SJSA1 (cell line): ENCODE measurements around the gene CLEC4A. TPM values are rescaled to one million over a fixed set of nuclear protein-coding genes. Genes with fewer than 3 reads are reported as not detected.
"Not testable (repeated sequence)": the region's sequence is repeated elsewhere in the genome, so short reads cannot be mapped to it uniquely, and the experiment has no call there.

Experiments
- DNase-seq, 2 experiments: peaks; one replicate each; pipeline ENCODE4 v3.0.0-alpha.2; 2015 to 2020; ENCODE audit warnings: low spot score in 2 of 2, low read depth in 1 of 2
- H3K27ac ChIP-seq: fragments of 250-450 bp; sonication (Bioruptor Pico); 2 replicates; pipeline ENCODE4 v1.5.1; 2020; ENCODE audit warnings: mild to moderate bottlenecking, moderate library complexity
- H3K27me3 ChIP-seq: fragments of 250-450 bp; sonication (Bioruptor Pico); replicated peaks from 2 replicates; pipeline ENCODE4 v1.5.1; 2020; ENCODE audit warnings: mild to moderate bottlenecking, moderate library complexity
- H3K36me3 ChIP-seq: fragments of 250-450 bp; sonication (Bioruptor Pico); 2 replicates; pipeline ENCODE4 v1.5.1; 2020; ENCODE audit warnings: mild to moderate bottlenecking
- H3K4me1 ChIP-seq: fragments of 250-450 bp; sonication (Bioruptor Pico); replicated peaks from 2 replicates; pipeline ENCODE4 v1.6.1; 2021; ENCODE audit warnings: mild to moderate bottlenecking
- H3K4me3 ChIP-seq: fragments of 250-450 bp; sonication (Bioruptor Pico); 2 replicates; pipeline ENCODE4 v1.5.1; 2020; ENCODE audit warnings: mild to moderate bottlenecking
- H3K9me3 ChIP-seq: fragments of 250-450 bp; sonication (Bioruptor Pico); replicated peaks from 2 replicates; pipeline ENCODE4 v1.5.1; 2020; ENCODE audit warnings: mild to moderate bottlenecking
- total RNA-seq: library from RNA; depleted of rRNA; stranded (reverse); fragments of >200 nt; shearing (Covaris generic); gene quantifications from 2 replicates; pipeline ENCODE4 v1.2.3, GENCODE V29; 2014

CLEC4A gene
- total RNA-seq, 1 experiment from 2014 or later: not detected

DNA sequence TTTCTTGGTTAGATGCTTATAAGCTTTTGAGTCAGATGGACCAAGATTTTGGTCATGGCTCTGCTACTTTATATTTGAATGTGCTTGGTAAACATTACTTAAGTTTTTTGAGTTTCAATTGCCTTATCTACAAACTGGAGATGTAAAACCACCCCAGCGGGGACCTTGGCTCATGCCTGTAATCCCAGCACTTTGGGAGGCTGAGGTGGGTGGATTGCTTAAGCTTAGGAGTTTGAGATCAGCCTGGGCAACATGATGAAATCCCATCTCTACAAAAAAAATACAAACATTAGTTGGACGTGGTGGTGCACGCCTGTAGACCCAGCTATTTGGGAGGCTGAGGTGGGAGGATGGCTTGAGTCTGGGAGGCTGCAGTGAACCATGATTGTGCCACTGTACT lies 30.1 kb upstream of the CLEC4A start:
- no peaks in the 10 kb centered on the region for H3K9me3 ChIP-seq
- H3K27me3 ChIP-seq: no peaks in the 10 kb centered on the region
- no peaks in the 10 kb centered on the region for H3K4me1 ChIP-seq
- H3K4me3 ChIP-seq: no peak overlapping the region
- no peak overlapping the region for H3K27ac ChIP-seq
- peaks cover 90% of the 10 kb centered on the region for H3K36me3 ChIP-seq
- no peak for DNase-seq

GRCh38 chr12:8096281-8096915 lies 27.0 kb upstream of the CLEC4A start:
- H3K27ac ChIP-seq: no peak overlapping the region
- no peak for DNase-seq
- H3K36me3 ChIP-seq: peaks cover 60% of the 10 kb centered on the region
- no peaks in the 10 kb centered on the region for H3K27me3 ChIP-seq
- no peak overlapping the region for H3K4me3 ChIP-seq
- H3K4me1 ChIP-seq: no peaks in the 10 kb centered on the region
- no peaks in the 10 kb centered on the region for H3K9me3 ChIP-seq

DNA sequence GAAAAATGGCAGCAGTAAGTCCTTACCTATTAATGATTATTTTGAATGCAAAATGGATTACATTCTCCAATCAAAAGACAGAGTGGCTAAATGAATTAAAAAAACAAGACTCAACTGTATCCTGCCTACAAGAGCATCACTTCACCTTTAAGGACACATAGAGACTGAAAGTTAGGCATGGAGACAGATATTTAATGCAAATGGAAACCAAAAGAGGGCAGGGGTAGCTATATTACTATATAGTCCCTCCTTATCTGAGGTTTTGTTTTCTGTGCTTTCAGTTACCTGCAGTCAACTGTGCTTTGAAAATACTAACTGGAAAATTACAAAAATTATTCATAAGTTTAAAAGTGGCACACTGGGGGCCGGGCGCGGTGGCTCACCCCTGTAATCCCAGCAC lies 24.2 kb upstream of the CLEC4A start:
- Histone ChIP-seq H3K36me3 (peaks cover 33% of the 10 kb centered on the region), H3K27me3 (no peaks in the 10 kb centered on the region), H3K4me3 (no peak overlapping the region), H3K4me1 (no peaks in the 10 kb centered on the region), H3K9me3 (no peaks in the 10 kb centered on the region), H3K27ac (no peak overlapping the region)
- DNase-seq: no peak

- DNase-seq: peak; percentile 65 to 75
- no peaks in the 10 kb centered on the region for H3K9me3 ChIP-seq
- no peak overlapping the region for H3K4me3 ChIP-seq
- no peaks in the 10 kb centered on the region for H3K27me3 ChIP-seq
- H3K36me3 ChIP-seq: peaks cover 3% of the 10 kb centered on the region
- no peaks in the 10 kb centered on the region for H3K4me1 ChIP-seq
- H3K27ac ChIP-seq: no peak overlapping the region
Observed at GRCh38 chr12:8108808-8109398, 14.5 kb upstream of the CLEC4A start.

DNA sequence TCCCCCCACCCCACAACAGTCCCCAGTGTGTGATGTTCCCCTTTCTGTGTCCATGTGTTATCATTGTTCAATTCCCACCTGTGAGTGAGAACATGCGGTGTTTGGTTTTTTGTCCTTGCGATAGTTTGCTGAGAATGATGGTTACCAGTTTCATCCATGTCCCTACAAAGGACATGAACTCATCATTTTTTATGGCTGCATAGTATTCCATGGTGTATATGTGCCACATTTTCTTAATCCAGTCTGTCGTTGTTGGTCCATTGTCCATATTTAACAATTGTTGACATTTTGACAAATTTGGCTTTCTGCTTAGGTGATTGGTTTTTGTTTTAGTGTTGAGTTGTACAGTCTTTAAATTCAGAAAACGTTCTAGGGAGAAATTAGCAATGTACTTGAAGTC lies 10.3 kb upstream of the CLEC4A start:
- not testable (repeated sequence) for H3K4me1 ChIP-seq, H3K27me3 ChIP-seq, H3K27ac ChIP-seq, H3K36me3 ChIP-seq, H3K9me3 ChIP-seq, H3K4me3 ChIP-seq, DNase-seq

- Histone ChIP-seq H3K27ac (no peak overlapping the region), H3K9me3 (no peaks in the 10 kb centered on the region), H3K36me3 (no peaks in the 10 kb centered on the region), H3K4me3 (no peak overlapping the region), H3K4me1 (no peaks in the 10 kb centered on the region), H3K27me3 (no peaks in the 10 kb centered on the region)
- DNase-seq: no peak
Observed at GRCh38 chr12:8120072-8120713, 3.2 kb upstream of the CLEC4A start.

- Histone ChIP-seq H3K9me3 (no peaks in the 10 kb centered on the region), H3K4me3 (no peak overlapping the region), H3K27ac (no peak overlapping the region), H3K27me3 (no peaks in the 10 kb centered on the region), H3K4me1 (no peaks in the 10 kb centered on the region), H3K36me3 (no peaks in the 10 kb centered on the region)
- no peak for DNase-seq
Observed at GRCh38 chr12:8127138-8127537, 3.7 kb downstream of the CLEC4A start.

DNA sequence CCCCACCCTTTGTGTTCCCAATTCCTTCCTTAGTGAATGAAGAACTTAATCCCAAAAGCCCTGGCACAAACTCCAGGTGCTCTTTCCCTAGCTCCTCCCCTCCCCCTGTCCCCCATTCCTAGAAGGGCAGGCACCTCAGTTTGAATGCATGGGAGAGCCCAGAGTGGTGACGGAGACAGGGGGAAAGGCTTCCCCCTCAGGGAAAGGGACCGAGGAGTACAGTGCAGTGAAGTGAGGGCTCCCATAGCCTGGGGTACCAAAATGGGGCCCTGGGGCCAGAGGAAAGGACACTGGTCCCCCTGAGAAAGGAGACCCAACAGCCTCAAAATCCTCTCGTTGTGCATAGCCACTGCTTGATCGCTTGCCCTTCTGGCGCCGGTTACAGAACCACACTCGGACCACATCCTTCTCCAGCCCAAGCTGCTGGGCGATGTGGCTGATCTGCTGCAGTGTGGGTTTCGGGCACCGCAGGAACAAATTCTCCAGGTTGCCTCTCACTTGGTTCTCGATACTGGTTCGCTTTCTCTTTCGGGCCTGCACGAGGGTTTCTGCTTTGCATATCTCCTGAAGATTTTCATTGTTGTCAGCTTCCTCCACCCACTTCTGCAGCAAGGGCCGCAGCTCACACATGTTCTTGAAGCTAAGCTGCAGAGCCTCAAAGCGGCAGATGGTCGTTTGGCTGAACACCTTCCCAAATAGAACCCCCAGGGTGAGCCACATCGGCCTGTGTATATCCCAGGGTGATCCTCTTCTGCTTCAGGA lies 10.4 kb downstream of the CLEC4A start:
- not testable (repeated sequence) for H3K4me1 ChIP-seq, H3K36me3 ChIP-seq, DNase-seq, H3K27ac ChIP-seq, H3K4me3 ChIP-seq, H3K27me3 ChIP-seq, H3K9me3 ChIP-seq

DNA sequence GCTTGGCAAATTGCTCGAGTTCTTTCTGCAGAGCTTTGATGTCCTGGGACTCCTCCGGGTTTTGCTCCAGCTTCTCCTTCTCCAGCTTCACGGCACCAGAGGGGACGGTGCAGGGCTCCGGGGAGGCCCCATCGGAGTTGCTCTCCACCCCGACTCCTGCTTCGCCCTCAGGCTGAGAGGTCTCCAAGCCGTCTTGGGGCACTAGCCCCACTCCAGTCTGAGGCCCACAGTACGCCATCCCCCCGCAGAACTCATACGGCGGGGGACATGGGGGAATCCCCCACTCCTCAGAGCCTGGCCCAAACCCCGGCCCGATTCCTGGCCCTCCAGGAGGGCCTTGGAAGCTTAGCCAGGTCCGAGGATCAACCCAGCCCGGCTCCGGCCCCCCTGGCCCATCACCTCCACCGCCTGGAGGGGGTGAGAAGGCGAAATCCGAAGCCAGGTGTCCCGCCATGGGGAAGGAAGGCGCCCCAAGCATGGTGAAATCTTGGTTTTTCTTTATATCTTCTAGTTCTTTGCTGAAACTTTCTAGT lies 11.0 kb downstream of the CLEC4A start:
- not testable (repeated sequence) for H3K4me1 ChIP-seq

DNA sequence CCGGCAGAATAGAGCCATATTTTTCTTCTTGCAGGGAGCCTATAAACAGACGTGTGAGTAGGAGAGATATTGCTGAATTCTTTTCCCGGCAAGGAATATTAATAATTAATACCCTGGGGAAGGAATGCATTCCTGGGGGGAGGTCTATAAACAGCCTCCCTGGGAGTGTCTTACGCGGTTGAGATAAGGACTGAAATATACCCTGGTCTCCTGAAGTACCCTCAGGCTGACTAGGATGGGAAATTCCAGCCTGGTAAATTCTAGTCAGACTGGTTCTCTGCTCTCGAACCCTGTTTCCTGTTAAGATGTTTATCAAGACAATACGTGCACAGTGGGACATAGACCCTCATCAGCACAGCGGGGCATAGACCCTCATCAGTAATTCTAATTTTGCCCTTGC lies 18.2 kb downstream of the CLEC4A start:
- not testable (repeated sequence) for H3K27ac ChIP-seq, DNase-seq, H3K4me1 ChIP-seq, H3K9me3 ChIP-seq, H3K4me3 ChIP-seq, H3K27me3 ChIP-seq, H3K36me3 ChIP-seq

More for the DNA sequence above, 11.0 kb downstream of the CLEC4A start:
- not testable (repeated sequence) for H3K27me3 ChIP-seq, H3K36me3 ChIP-seq, H3K27ac ChIP-seq, H3K4me3 ChIP-seq, H3K9me3 ChIP-seq, DNase-seq

DNA sequence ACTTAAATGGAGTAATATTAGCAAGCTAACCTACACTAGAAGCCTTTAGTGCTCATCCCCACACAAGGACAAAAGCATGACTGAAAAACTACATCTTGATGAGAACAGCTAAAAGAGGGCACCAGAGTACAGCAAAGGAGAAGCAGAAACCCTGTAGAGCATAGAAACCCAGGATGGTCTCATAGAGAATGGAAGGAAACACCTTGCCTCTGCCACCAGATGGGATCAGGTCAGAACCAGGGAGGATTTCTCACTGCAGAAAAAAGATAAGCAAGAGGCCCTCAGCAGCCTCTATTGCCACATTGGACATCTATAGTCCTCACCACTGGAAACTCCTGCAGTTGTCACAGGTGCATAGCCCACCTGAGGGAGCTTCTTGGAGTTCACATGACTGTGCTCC lies 19.8 kb downstream of the CLEC4A start:
- Histone ChIP-seq H3K27ac (no peak overlapping the region), H3K4me3 (no peak overlapping the region), H3K4me1 (peaks cover 11% of the 10 kb centered on the region), H3K9me3 (no peaks in the 10 kb centered on the region; the same call in 1 of the 2 replicates), H3K36me3 (no peaks in the 10 kb centered on the region), H3K27me3 (no peaks in the 10 kb centered on the region)
- DNase-seq: no peak

GRCh38 chr12:8145754-8146441 lies 22.5 kb downstream of the CLEC4A start:
- Histone ChIP-seq H3K4me3 (no peak overlapping the region), H3K27ac (no peak overlapping the region), H3K27me3 (no peaks in the 10 kb centered on the region), H3K9me3 (no peaks in the 10 kb centered on the region; the same call in 1 of the 2 replicates), H3K36me3 (no peaks in the 10 kb centered on the region), H3K4me1 (peaks cover 11% of the 10 kb centered on the region)
- peak; percentile 47 to 55 for DNase-seq

DNA sequence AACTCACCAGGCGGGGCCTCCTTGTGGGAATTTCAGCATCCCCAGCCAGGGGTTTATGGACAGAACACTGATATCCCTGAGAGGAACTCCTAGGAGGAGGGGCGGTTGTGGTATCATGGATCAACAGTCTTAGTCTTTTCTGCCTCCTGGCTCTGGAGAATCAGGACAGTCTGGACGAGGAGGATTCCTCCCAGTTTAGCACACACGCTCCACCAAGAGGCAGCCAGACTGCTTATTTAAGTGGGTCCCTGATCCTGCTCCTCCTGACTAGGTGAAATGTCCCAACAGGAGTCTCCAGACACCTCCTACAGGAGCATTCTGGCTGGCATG lies 23.0 kb downstream of the CLEC4A start:
- Histone ChIP-seq H3K27me3 (no peaks in the 10 kb centered on the region), H3K27ac (no peak overlapping the region), H3K9me3 (no peaks in the 10 kb centered on the region; the same call in 1 of the 2 replicates), H3K4me1 (peaks cover 11% of the 10 kb centered on the region), H3K4me3 (no peak overlapping the region), H3K36me3 (no peaks in the 10 kb centered on the region)
- no peak for DNase-seq
